ENCODE measurements around the gene SIM2.

SIM2 gene

DNA sequence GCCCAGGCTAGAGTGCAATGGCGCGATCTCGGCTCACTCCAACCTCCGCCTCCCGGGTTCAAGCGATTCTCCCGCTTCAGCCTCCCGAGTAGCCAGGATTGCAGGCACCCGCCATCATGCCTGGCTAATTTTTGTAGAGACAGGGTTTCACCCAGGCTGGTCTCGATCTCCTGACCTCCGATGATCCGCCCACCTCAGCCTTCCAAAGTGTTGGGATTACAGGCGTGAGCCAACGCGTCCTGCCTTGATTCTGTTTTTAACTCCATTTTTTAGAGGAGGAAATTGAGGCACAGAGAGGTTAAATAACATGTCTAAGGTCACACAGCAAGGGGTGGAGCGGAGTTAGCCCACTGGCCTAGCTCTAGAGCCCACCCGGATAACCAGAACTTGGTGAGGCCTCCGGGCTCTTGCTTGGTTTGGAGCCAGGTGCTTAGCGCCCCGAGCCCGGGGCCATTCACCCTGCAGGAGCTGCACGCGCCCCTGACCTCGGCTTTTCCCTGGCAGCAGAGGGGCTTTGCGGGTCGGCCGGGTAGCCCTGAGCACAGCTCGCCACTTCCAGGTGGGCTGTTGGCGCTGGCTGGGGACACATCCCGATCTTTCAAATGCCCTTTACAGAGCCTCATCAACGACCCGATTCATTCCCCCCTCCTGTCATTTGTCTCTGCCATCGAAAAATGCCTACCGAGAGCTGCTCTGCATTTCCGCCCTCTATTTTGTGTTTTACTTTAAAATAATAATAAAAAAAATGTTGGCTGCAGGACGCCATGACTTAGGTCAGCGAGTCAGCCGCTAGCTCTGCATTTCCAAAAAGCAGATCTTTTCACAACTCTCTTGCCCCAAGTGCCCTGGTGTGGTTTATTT is 11.2 kb downstream of the SIM2 start:
- no peak for DNase-seq (ENCODE audit: low read depth in 2 of 2)

- no peak for DNase-seq (ENCODE audit: low read depth in 2 of 2)
Measured at GRCh38 chr21:36710729-36711048, 11.8 kb downstream of the SIM2 start.

- DNase-seq (ENCODE audit: low read depth in 2 of 2): no peak
Measured at GRCh38 chr21:36713746-36714145, 14.8 kb downstream of the SIM2 start.

DNA sequence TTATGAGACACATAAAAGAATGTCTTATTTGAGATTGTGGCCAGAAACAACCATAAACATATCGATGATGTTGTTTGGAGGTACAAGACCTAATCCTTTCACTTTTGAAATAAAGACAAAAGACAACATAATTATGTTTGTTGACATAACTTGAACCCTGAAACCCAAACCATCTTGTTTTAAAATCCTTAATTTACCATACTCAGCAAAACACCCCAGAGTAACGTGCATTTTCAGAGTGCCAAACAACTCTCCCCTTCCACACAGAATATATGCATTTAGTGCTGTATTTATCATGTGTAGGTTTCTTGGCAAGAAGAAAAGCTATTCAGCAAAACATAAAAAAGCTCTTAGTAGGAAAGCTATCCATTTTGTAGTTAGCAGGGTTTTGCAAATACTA is 17.5 kb downstream of the SIM2 start:
- DNase-seq (ENCODE audit: low read depth in 2 of 2): no peak

DNA sequence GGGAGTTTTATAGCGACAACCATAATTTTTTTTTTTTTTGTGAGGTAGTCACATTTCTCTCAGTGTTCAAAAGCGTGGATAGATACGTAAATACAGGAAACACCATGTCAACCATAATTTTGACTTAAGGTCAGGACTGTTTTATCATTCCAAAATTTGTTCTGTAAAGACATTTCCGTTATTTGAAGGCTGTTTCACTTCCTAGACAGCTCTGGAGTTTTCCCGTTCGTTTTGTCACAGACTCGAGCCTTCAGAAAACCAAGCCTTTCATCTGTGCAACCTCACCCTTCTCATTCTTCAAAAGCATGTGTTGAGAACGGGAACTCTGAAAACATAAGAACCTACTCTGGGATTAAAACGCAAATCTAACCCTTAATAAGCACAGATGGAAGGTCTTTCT is 17.9 kb downstream of the SIM2 start:
- DNase-seq (ENCODE audit: low read depth in 2 of 2): no peak

DNA sequence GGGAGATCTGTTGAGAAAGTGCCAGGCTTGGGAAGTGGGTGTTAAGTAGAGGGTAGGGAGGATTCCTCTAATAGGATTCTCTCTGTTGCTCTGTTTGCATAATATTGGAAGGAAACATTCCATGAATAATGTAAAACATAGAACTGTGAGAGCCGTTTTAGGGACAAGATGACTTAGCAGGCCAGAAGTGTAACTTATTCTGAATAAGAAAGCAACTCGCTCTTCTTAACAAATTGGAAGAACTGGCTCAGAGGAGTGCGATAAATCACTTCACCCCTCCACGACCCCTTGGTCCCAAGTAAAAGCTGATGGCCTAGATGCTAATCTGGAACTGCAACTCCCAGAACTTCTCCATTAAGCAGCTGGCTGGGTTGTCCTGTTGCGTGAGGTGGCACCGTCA is 19.1 kb downstream of the SIM2 start:
- no peak for DNase-seq (ENCODE audit: low read depth in 2 of 2)

- no peak for DNase-seq (ENCODE audit: low read depth in 2 of 2)
Measured at GRCh38 chr21:36718951-36719501, 20.1 kb downstream of the SIM2 start.

- DNase-seq (ENCODE audit: low read depth in 2 of 2): no peak
Measured at GRCh38 chr21:36719614-36720013, 20.7 kb downstream of the SIM2 start.

GRCh38 chr21:36721817-36722216 is 22.9 kb downstream of the SIM2 start:
- DNase-seq (ENCODE audit: low read depth in 2 of 2): no peak

DNA sequence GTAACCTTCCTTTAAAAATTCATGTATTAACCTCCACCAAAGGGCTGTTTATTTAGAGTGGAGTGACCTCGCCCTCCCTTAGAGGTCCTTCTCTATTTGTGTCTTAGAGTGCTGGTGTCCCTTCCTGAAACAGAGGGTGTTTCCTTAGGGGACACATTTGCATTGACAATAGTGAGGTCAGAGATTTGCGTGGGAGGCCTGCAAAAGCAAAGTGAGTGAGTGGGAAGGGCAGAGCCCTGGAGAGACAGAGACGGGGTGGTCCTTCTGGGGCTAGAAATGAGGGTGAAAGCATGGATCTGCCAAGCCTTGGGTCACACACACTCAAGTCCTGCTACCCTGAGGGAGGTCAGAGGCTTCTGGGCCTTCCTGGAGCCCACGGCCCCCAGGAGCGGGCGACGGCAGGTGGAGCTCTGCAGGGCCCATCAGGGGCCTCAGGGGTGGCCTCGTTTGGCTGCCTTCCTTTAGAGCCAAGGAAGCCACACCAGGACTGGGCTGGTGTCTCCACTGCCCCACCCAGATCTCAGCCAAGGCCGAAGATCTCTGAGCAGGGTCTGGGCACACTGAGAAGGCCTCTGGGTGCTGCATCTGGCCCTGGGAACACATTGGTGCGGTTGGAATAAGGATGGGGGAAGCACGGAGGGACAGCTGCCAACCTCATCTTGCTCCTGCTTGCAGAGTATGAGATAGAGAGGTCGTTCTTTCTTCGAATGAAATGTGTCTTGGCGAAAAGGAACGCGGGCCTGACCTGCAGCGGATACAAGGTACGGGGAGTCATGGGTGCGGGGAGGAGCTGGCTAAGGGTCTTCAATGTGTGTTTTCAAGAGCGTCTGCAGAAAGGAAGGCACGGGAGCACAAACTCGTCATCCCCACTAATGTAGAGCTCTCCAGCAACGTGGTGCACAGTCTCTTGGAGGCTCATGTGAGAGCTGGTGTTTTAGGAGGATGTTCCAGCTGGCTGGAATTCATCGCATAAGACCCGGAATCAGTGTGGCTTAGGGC is 23.8 kb downstream of the SIM2 start:
- no peak for DNase-seq (ENCODE audit: low read depth in 2 of 2)

DNA sequence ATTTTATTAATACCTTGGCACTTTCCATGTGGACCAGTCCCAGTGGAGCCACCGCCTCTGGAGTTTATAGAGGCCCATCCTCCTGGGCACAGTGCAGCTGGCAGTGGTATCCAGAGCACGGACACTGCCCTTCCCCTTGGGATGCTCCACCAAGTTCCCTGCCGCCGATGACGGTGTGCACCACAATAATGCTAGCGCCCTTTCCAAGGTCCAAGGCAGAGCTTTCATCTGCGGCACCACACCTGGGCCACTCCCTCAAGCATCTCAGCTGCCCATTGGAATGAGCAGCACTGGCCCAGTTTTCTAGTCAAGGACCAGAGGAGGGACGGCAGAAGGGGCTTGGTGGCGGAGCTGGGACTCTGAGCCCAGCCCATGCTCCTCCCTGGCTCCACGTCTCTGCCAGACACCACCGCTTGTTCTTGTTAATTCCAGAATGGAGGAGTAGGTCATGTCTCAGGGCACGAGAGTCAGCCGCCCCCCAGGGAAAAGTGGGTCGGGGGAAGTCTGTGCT is 24.5 kb downstream of the SIM2 start:
- no peak for DNase-seq (ENCODE audit: low read depth in 2 of 2)

GRCh38 chr21:36724660-36725059 is 25.7 kb downstream of the SIM2 start:
- no peak for DNase-seq (ENCODE audit: low read depth in 2 of 2)

DNA sequence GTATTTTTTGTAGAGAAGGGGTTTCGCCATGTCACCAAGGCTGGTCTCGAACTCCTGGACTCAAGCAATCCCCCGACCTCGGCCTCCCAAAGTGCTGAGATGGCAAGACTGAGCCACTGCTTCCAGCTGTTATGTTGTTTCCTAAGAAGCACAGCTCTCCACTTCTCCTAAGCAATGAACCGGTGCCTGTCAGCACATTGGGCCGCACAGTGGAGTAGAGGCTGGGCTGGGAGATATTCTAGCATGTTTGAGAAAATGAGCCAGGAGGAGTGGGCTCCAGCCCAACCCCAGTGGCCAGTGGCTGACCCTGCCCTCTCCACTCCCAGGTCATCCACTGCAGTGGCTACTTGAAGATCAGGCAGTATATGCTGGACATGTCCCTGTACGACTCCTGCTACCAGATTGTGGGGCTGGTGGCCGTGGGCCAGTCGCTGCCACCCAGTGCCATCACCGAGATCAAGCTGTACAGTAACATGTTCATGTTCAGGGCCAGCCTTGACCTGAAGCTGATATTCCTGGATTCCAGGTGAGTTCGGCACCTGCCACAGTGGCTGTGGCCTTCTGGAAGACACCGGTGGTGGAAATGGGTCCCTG is 27.0 kb downstream of the SIM2 start:
- no peak for DNase-seq (ENCODE audit: low read depth in 2 of 2)

DNA sequence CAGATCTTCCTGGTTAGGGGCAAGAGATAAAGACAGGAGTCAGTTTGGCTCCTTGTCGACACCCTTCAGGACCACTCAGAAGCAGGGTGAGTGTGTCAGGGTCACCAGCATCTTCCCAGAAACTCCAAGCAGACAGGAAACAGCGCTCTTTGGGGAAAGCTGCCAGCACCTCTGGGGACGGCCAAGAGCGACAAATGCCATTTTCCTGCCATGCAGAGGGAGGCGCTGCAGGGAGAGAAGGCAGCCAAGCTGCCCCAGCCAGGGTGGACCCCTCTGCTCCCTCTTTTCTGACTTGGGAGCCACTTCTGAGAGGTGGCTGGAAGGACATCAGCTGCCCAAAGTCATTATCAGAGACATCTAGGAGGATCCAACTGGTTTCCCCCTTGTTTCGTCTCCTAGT is 29.0 kb downstream of the SIM2 start:
- no peak for DNase-seq (ENCODE audit: low read depth in 2 of 2)

GRCh38 chr21:36728371-36729111 is 29.6 kb downstream of the SIM2 start:
- no peak for DNase-seq (ENCODE audit: low read depth in 2 of 2)

- DNase-seq (ENCODE audit: low read depth in 2 of 2): no peak
Measured at GRCh38 chr21:36729310-36729970, 30.5 kb downstream of the SIM2 start.

- no peak for DNase-seq (ENCODE audit: low read depth in 2 of 2)
Measured at GRCh38 chr21:36730291-36731281, 31.7 kb downstream of the SIM2 start.

GRCh38 chr21:36732217-36732616 is 33.3 kb downstream of the SIM2 start:
- DNase-seq (ENCODE audit: low read depth in 2 of 2): no peak

DNA sequence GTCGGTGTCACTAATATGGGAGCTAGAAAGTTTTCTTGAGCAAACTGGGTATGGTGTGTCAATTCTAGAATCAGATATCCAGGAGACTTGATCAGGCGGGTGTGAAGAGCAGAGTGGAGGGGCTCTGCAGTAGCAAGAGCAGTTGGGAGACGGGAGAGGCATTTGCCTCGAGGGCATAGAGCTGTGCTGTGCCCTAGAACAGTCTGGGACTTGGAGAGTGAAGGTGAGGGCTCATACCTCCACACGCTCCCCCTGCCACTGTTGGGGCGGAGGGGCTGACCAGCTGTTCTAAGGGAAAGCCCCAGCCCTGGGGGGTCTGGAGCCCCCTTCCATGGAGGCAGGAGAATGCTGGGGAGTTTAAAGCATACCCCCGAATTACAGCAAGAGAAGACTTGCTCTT is 33.8 kb downstream of the SIM2 start:
- no peak for DNase-seq (ENCODE audit: low read depth in 2 of 2)
